Progenitor cell of endocrine pancreas (in vitro differentiated cells): ENCODE measurements around the gene PNPLA3. TPM values are rescaled to one million over a fixed set of nuclear protein-coding genes. Genes with fewer than 3 reads are reported as not detected.

Experiments used
- DNase-seq: peaks from one replicate; pipeline ENCODE4 v3.0.0; 2021; ENCODE audit warnings: low spot score; ENCODE audit not compliant: unreplicated experiment
- H3K27ac Mint-ChIP-seq: 2 replicates; pipeline ENCODE4 v1.8.0; 2021; ENCODE audit warnings: mild to moderate bottlenecking, moderate library complexity, mixed read lengths
- H3K27me3 Mint-ChIP-seq: 2 replicates; pipeline ENCODE4 v1.8.0; 2021; ENCODE audit warnings: mixed read lengths
- H3K36me3 Mint-ChIP-seq: 2 replicates; pipeline ENCODE4 v1.8.0; 2022; ENCODE audit warnings: mixed read lengths; ENCODE audit not compliant: insufficient read depth
- H3K4me1 Mint-ChIP-seq: 2 replicates; pipeline ENCODE4 v1.8.0; 2021; ENCODE audit warnings: low read depth, mixed read lengths
- H3K4me3 Mint-ChIP-seq: 2 replicates; pipeline ENCODE4 v1.8.0; 2021; ENCODE audit warnings: low read depth, mild to moderate bottlenecking, moderate library complexity, mixed read lengths
- H3K9me3 Mint-ChIP-seq: 2 replicates; pipeline ENCODE4 v1.8.0; 2021; ENCODE audit warnings: low read depth, mixed read lengths
- CTCF ChIP-seq: fragments of 200-600 bp; sonication (generic); IDR thresholded peaks from one replicate; pipeline ENCODE4 v1.5.0; 2021; ENCODE audit warnings: antibody characterized with exemption, mild to moderate bottlenecking; ENCODE audit not compliant: unreplicated experiment
- total RNA-seq: library from RNA; stranded (reverse); gene quantifications from 2 replicates; pipeline ENCODE4 v1.2.1, GENCODE V29; 2021

The PNPLA3 gene
- total RNA-seq, 1 donor from 2014 or later: 11.4 TPM

GRCh38 chr22:43980996-43981395, 57.4 kb downstream of the PNPLA3 start:
- DNase-seq: no peak
- no peaks in the 10 kb centered on the region for H3K9me3 Mint-ChIP-seq
- peaks cover 7% of the 10 kb centered on the region for H3K4me1 Mint-ChIP-seq
- peaks cover 30% of the 10 kb centered on the region for H3K36me3 Mint-ChIP-seq
- no peak overlapping the region for H3K27ac Mint-ChIP-seq
- TF ChIP-seq CTCF: no peak
- H3K27me3 Mint-ChIP-seq: no peaks in the 10 kb centered on the region
- H3K4me3 Mint-ChIP-seq: no peak overlapping the region

- DNase-seq: no peak
- H3K4me1 Mint-ChIP-seq: peaks cover 6% of the 10 kb centered on the region
- no peak overlapping the region for H3K27ac Mint-ChIP-seq
- no peak for TF ChIP-seq CTCF
- H3K4me3 Mint-ChIP-seq: no peak overlapping the region
- peaks cover 32% of the 10 kb centered on the region for H3K36me3 Mint-ChIP-seq
- no peaks in the 10 kb centered on the region for H3K9me3 Mint-ChIP-seq
- H3K27me3 Mint-ChIP-seq: no peaks in the 10 kb centered on the region
Observed at GRCh38 chr22:43983808-43984207, 60.2 kb downstream of the PNPLA3 start.

- no peak for DNase-seq
- TF ChIP-seq CTCF: no peak
- peaks cover 5% of the 10 kb centered on the region for H3K4me1 Mint-ChIP-seq
- H3K27ac Mint-ChIP-seq: no peak overlapping the region
- H3K27me3 Mint-ChIP-seq: no peaks in the 10 kb centered on the region
- H3K36me3 Mint-ChIP-seq: peaks cover 20% of the 10 kb centered on the region
- H3K4me3 Mint-ChIP-seq: no peak overlapping the region
- no peaks in the 10 kb centered on the region for H3K9me3 Mint-ChIP-seq
Observed at GRCh38 chr22:43985532-43985931, 61.9 kb downstream of the PNPLA3 start.

GRCh38 chr22:43988116-43988820, 64.7 kb downstream of the PNPLA3 start:
- no peak for DNase-seq
- no peaks in the 10 kb centered on the region for H3K4me1 Mint-ChIP-seq
- TF ChIP-seq CTCF: no peak
- H3K27me3 Mint-ChIP-seq: no peaks in the 10 kb centered on the region
- H3K27ac Mint-ChIP-seq: no peak overlapping the region
- no peaks in the 10 kb centered on the region for H3K9me3 Mint-ChIP-seq
- peaks cover 20% of the 10 kb centered on the region for H3K36me3 Mint-ChIP-seq
- H3K4me3 Mint-ChIP-seq: no peak overlapping the region

- Mint-ChIP-seq H3K9me3 (no peaks in the 10 kb centered on the region), H3K27ac (no peak overlapping the region), H3K4me3 (no peak overlapping the region), H3K27me3 (no peaks in the 10 kb centered on the region), H3K4me1 (no peaks in the 10 kb centered on the region), H3K36me3 (peaks cover 18% of the 10 kb centered on the region)
- no peak for TF ChIP-seq CTCF
- no peak for DNase-seq
Observed at GRCh38 chr22:43988960-43989359, 65.4 kb downstream of the PNPLA3 start.
